SK-N-MC (cell line): ENCODE measurements around the gene CHID1.

Source experiments
- EZH2 ChIP-seq: fragments of 200-600 bp; sonication (generic); IDR thresholded peaks from one replicate; pipeline ENCODE4 v1.6.1; 2017; ENCODE audit warnings: antibody characterized with exemption
- POLR2AphosphoS5 ChIP-seq: IDR thresholded peaks from 2 replicates; pipeline ENCODE4 v1.6.1; 2012; ENCODE audit warnings: mild to moderate bottlenecking, low read depth, low read length, borderline replicate concordance

- no peak; the same call in 1 of the 2 replicates for TF ChIP-seq POLR2AphosphoS5
- TF ChIP-seq EZH2, result no peak
Measured at GRCh38 chr11:843818-844692, 66.6 kb downstream of the CHID1 start.
